ENCODE data around the gene AKAP6.

DNA sequence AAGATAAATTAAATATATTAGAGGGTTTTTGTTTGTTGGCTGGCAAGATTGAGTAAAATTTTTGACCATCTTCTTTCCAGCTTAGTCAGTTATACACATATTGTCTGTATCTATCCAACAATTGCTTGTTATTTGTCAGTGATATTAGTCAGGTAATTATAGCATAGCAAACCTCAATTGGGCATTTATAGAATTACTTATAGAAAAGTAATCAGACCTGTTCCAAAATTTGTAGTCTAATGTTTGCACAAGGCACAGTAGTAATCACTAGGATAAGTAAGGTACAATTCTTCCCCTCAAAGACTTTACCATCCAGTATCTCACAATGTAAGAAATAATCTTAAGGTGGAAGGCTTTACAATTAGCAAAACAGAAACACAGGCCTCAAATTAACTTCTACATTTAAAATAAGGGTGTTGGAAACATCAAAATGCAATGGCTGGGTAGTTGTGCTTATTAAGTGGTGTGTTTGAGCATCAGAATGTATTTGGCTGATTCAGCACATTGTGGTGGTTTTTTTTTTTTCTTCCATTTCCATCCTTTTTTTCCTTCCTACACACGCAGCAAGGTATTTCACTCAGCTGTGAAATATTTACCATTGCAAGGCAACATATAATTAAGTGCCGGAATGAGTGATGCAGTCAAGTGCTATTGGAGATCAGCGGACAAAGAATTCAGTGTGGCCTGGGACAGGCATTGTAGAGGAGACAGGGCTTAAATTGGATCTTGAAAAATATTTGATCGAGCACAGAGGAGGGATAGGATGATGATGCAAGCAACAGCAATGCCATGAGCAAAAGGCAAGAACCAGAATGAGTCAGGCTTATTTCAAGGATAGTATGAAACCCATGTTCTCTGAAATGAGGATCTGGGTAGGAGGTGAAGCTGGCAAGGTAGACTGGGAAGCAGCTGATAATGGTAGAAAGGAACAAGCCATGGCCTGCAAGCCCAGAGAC lies 178.2 kb downstream of the AKAP6 start:
- TF ChIP-seq, protein P1, sequence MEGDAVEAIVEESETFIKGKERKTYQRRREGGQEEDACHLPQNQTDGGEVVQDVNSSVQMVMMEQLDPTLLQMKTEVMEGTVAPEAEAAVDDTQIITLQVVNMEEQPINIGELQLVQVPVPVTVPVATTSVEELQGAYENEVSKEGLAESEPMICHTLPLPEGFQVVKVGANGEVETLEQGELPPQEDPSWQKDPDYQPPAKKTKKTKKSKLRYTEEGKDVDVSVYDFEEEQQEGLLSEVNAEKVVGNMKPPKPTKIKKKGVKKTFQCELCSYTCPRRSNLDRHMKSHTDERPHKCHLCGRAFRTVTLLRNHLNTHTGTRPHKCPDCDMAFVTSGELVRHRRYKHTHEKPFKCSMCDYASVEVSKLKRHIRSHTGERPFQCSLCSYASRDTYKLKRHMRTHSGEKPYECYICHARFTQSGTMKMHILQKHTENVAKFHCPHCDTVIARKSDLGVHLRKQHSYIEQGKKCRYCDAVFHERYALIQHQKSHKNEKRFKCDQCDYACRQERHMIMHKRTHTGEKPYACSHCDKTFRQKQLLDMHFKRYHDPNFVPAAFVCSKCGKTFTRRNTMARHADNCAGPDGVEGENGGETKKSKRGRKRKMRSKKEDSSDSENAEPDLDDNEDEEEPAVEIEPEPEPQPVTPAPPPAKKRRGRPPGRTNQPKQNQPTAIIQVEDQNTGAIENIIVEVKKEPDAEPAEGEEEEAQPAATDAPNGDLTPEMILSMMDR (IDR thresholded peaks at IDR 0.05 in 2 of 3, conservative IDR thresholded peaks at IDR 0.05 in 1 of 3; ENCODE audit: control insufficient read depth in 2 of 3, extremely low read depth in 1 of 3, insufficient read depth in 1 of 3, low read depth in 3 of 3, low read length in 3 of 3) = no peak
- TF ChIP-seq RCOR1 (conservative IDR thresholded peaks at IDR 0.05; ENCODE audit: low read depth, low read length) (no peak), EGR1 (IDR thresholded peaks at IDR 0.05; ENCODE audit: borderline replicate concordance in 1 of 2, low read depth in 2 of 2, low read length in 2 of 2) (no peak), HCFC1 (IDR thresholded peaks at IDR 0.05; ENCODE audit: low read length) (no peak), YY1 (IDR thresholded peaks at IDR 0.05; ENCODE audit: low read depth, low read length) (no peak), JUNB (IDR thresholded peaks at IDR 0.05) (no peak), NBN (IDR thresholded peaks at IDR 0.05) (no peak), CREB1 (IDR thresholded peaks at IDR 0.05; ENCODE audit: low read depth) (no peak), POLR2A (IDR thresholded peaks at IDR 0.05; ENCODE audit: low read depth, low read length) (no peak), SUZ12 (IDR thresholded peaks at IDR 0.05; ENCODE audit: unreplicated experiment) (no peak), CBFB (IDR thresholded peaks at IDR 0.05; ENCODE audit: low read depth) (no peak)
- TF ChIP-seq, protein P2, sequence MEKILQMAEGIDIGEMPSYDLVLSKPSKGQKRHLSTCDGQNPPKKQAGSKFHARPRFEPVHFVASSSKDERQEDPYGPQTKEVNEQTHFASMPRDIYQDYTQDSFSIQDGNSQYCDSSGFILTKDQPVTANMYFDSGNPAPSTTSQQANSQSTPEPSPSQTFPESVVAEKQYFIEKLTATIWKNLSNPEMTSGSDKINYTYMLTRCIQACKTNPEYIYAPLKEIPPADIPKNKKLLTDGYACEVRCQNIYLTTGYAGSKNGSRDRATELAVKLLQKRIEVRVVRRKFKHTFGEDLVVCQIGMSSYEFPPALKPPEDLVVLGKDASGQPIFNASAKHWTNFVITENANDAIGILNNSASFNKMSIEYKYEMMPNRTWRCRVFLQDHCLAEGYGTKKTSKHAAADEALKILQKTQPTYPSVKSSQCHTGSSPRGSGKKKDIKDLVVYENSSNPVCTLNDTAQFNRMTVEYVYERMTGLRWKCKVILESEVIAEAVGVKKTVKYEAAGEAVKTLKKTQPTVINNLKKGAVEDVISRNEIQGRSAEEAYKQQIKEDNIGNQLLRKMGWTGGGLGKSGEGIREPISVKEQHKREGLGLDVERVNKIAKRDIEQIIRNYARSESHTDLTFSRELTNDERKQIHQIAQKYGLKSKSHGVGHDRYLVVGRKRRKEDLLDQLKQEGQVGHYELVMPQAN (conservative IDR thresholded peaks at IDR 0.05) = no peak
- TF ChIP-seq, protein P3, sequence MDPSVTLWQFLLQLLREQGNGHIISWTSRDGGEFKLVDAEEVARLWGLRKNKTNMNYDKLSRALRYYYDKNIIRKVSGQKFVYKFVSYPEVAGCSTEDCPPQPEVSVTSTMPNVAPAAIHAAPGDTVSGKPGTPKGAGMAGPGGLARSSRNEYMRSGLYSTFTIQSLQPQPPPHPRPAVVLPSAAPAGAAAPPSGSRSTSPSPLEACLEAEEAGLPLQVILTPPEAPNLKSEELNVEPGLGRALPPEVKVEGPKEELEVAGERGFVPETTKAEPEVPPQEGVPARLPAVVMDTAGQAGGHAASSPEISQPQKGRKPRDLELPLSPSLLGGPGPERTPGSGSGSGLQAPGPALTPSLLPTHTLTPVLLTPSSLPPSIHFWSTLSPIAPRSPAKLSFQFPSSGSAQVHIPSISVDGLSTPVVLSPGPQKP (IDR thresholded peaks at IDR 0.05; ENCODE audit: low read depth, low read length) = no peak
